Gastrocnemius medialis (tissue), 4 donors: ENCODE results near the gene ZFYVE26.

Experiments used
- POLR2A ChIP-seq, 2 donors: fragments of 450-650 bp; IDR thresholded peaks; one replicate each; pipeline ENCODE4 v1.6.1; 2017; ENCODE audit warnings: antibody characterized with exemption in 2 of 2, mild to moderate bottlenecking in 2 of 2, moderate library complexity in 2 of 2
- TF ChIP-seq, protein P1 (sequence below), 5 experiments: fragments of 450-650 bp in 3 of 5; fragments of 200-600 bp in 2 of 5; sonication (generic) in 2 of 5; IDR thresholded peaks in 4 of 5; conservative IDR thresholded peaks in 1 of 5; 1 replicate in 4 of 5; 2 replicates in 1 of 5; pipeline ENCODE4 v1.5.1; 2016 to 2019; ENCODE audit warnings: antibody characterized with exemption in 5 of 5, mild to moderate bottlenecking in 3 of 5, moderate library complexity in 3 of 5

DNA sequence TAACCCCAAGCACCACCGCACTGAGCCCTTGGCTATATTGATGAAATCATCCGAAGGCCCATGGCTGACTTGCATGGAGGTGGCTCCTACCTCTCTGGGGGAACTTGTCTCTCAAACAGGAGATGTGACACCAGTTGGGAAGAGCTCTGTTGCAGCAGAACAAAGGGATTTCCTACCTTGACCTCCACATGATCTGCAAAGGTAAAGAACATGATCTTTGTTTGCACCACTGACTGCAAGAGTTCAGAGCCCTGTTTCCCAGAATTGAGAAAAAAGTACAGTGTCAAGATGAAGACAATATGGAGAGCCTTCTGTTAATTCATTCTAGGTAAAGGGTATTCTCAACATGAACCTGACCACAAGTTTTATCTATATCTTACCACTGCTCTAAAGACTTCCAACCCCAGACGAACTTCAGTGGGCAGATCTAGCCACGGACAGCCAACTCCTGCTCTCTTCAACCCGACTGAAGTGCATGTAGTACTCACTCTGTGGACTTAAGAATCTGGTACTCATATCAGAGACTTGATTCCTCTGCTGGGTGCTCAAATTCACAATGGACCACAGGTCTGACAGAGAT lies 32.1 kb downstream of the ZFYVE26 start:
- TF ChIP-seq, protein P1, sequence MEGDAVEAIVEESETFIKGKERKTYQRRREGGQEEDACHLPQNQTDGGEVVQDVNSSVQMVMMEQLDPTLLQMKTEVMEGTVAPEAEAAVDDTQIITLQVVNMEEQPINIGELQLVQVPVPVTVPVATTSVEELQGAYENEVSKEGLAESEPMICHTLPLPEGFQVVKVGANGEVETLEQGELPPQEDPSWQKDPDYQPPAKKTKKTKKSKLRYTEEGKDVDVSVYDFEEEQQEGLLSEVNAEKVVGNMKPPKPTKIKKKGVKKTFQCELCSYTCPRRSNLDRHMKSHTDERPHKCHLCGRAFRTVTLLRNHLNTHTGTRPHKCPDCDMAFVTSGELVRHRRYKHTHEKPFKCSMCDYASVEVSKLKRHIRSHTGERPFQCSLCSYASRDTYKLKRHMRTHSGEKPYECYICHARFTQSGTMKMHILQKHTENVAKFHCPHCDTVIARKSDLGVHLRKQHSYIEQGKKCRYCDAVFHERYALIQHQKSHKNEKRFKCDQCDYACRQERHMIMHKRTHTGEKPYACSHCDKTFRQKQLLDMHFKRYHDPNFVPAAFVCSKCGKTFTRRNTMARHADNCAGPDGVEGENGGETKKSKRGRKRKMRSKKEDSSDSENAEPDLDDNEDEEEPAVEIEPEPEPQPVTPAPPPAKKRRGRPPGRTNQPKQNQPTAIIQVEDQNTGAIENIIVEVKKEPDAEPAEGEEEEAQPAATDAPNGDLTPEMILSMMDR (IDR thresholded peaks at IDR 0.05 in 4 of 5, conservative IDR thresholded peaks at IDR 0.05 in 1 of 5): no peak
- TF ChIP-seq POLR2A (IDR thresholded peaks at IDR 0.05): no peak
